A673 (cell line): ENCODE results near the gene BCL7A. TPM values are rescaled to one million over a fixed set of nuclear protein-coding genes. Genes with fewer than 3 reads are reported as not detected.

ENCODE experiments used
- BruUV-seq: library from RNA; stranded (reverse); fragments of 400-500 nt; replicated peaks from 2 replicates; lab custom pipeline; 2021; lab: Mats Ljungman, UMichigan
- CTCF ChIA-PET: fragments of 300-600 bp; sonication (Branson Sonifier 250); formaldehyde crosslinking; loops from one replicate; lab custom pipeline; 2022; ENCODE audit warnings: antibody characterized with exemption; lab: Charles Lee
- POLR2A ChIA-PET: fragments of 300-600 bp; sonication (Branson Sonifier 250); formaldehyde crosslinking; loops from one replicate; lab custom pipeline; 2022; ENCODE audit warnings: antibody characterized with exemption; ENCODE audit not compliant: low non-redundant PET; lab: Charles Lee
- DNase-seq: peaks from one replicate; pipeline ENCODE4 v3.0.0-alpha.2; 2015; ENCODE audit warnings: low spot score
- H3K27ac ChIP-seq: fragments of 200-600 bp; sonication (generic); 2 replicates; pipeline ENCODE4 v1.5.1; 2016; ENCODE audit warnings: mixed run types, low read depth, mild to moderate bottlenecking, mixed read lengths, antibody characterized with exemption, low read length; ENCODE audit not compliant: poor library complexity, severe bottlenecking
- H3K27me3 ChIP-seq: fragments of 200-600 bp; sonication (generic); replicated peaks from 2 replicates; pipeline ENCODE4 v1.6.1; 2017; ENCODE audit warnings: mixed run types, low read depth, mild to moderate bottlenecking, mixed read lengths, antibody characterized with exemption, low read length; ENCODE audit not compliant: insufficient read depth, poor library complexity
- H3K36me3 ChIP-seq: fragments of 200-600 bp; sonication (generic); 2 replicates; pipeline ENCODE4 v1.6.1; 2016; ENCODE audit warnings: mixed run types, mild to moderate bottlenecking, mixed read lengths, antibody characterized with exemption, low read length; ENCODE audit not compliant: insufficient read depth, poor library complexity, severe bottlenecking
- H3K4me1 ChIP-seq: fragments of 200-600 bp; sonication (generic); 2 replicates; pipeline ENCODE4 v1.6.1; 2017; ENCODE audit warnings: mixed run types, mild to moderate bottlenecking, mixed read lengths, antibody characterized with exemption, low read length; ENCODE audit not compliant: insufficient read depth, poor library complexity, severe bottlenecking
- H3K4me3 ChIP-seq: fragments of 200-600 bp; sonication (generic); 2 replicates; pipeline ENCODE4 v1.5.1; 2016; ENCODE audit warnings: low read depth, mixed run types, mild to moderate bottlenecking, mixed read lengths, low read length; ENCODE audit not compliant: poor library complexity, severe bottlenecking
- H3K9me3 ChIP-seq: fragments of 200-600 bp; sonication (generic); 2 replicates; pipeline ENCODE4 v1.6.1; 2016; ENCODE audit warnings: mixed run types, low read depth, mild to moderate bottlenecking, mixed read lengths, antibody characterized with exemption, low read length; ENCODE audit not compliant: poor library complexity, severe bottlenecking
- EZH2 ChIP-seq: fragments of 200-600 bp; sonication (generic); IDR thresholded peaks from 2 replicates; pipeline ENCODE4 v1.6.1; 2017; ENCODE audit warnings: borderline replicate concordance, low read depth, mild to moderate bottlenecking, mixed read lengths, antibody characterized with exemption, low read length; ENCODE audit not compliant: poor library complexity, severe bottlenecking
- intact Hi-C: fragments of 100-400 bp; cut with micrococcal nuclease; formaldehyde crosslinking; loops from one replicate; pipeline ENCODE4 v1.10.0; 2022; ENCODE audit not compliant: unreplicated experiment
- total RNA-seq: library from RNA; stranded (reverse); gene quantifications from 2 replicates; pipeline ENCODE4 v1.2.3, GENCODE V29; 2021
- TF ChIP-seq, protein P1 (sequence below): fragments of 300-800, 200-600 bp; sonication (generic); conservative IDR thresholded peaks from 2 replicates; pipeline ENCODE4 v1.5.1; 2017; ENCODE audit warnings: low read depth, mild to moderate bottlenecking, antibody characterized with exemption, low read length, moderate library complexity, mixed read lengths

BCL7A gene
- total RNA-seq, 1 experiment from 2014 or later, result 40.7 TPM

DNA sequence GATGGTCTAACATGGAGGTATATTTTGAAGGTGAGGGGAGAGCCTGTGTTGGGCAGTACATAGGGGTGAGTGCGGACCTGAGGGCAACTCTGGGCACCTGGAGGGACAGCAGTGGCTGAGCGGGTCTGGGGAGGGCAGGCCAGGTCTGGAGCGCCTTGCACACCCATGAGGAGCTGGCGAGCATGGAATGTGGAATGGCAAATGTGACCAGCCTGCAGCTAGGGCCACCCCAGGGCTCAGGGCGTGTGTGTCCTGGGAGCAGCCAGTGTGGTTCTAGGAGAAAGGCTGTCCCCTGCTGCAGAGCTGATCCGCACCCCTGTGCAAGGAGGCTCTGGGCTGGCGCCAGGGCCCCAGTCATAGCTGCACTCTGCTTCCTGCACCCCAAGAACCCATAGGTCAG, 24.5 kb downstream of the BCL7A start:
- TF ChIP-seq, protein P1, sequence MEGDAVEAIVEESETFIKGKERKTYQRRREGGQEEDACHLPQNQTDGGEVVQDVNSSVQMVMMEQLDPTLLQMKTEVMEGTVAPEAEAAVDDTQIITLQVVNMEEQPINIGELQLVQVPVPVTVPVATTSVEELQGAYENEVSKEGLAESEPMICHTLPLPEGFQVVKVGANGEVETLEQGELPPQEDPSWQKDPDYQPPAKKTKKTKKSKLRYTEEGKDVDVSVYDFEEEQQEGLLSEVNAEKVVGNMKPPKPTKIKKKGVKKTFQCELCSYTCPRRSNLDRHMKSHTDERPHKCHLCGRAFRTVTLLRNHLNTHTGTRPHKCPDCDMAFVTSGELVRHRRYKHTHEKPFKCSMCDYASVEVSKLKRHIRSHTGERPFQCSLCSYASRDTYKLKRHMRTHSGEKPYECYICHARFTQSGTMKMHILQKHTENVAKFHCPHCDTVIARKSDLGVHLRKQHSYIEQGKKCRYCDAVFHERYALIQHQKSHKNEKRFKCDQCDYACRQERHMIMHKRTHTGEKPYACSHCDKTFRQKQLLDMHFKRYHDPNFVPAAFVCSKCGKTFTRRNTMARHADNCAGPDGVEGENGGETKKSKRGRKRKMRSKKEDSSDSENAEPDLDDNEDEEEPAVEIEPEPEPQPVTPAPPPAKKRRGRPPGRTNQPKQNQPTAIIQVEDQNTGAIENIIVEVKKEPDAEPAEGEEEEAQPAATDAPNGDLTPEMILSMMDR, result no peak
- TF ChIP-seq EZH2, result no peak
- no peaks in the 10 kb centered on the region for H3K27me3 ChIP-seq
- BruUV-seq, result no TSS peak
- H3K36me3 ChIP-seq, result peaks cover 30% of the 10 kb centered on the region
- no peaks in the 10 kb centered on the region for H3K4me1 ChIP-seq
- POLR2A ChIA-PET, result no interaction called here
- CTCF ChIA-PET, result no interaction called here
- no peaks in the 10 kb centered on the region for H3K9me3 ChIP-seq
- intact Hi-C loops, result no loop called here
- H3K27ac ChIP-seq, result no peak overlapping the region
- H3K4me3 ChIP-seq, result no peak overlapping the region
- DNase-seq, result no peak

DNA sequence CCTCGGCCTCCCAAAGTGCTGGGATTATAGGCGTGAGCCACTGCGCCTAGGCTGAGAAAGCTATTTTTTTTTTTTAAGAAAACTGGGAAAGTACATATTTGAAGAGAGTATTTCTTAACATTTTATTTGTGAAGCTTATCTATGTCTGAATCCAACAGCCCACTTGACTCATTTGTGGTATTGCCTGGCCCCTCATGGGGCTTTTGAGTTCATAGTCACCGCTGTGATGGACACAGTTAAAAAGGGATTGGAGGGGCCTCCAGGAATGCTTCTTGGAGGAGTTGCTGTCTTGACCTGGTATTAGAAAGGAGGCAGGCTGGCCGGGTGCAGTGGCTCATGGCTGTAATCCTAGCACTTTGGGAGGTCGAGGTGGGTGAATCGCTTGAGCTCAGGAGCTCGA, 26.5 kb downstream of the BCL7A start:
- Histone ChIP-seq H3K9me3 (no peaks in the 10 kb centered on the region), H3K27ac (no peak overlapping the region), H3K36me3 (peaks cover 24% of the 10 kb centered on the region), H3K4me1 (no peaks in the 10 kb centered on the region), H3K27me3 (no peaks in the 10 kb centered on the region), H3K4me3 (no peak overlapping the region)
- ChIA-PET POLR2A (no interaction called here), CTCF (no interaction called here)
- intact Hi-C loops, result no loop called here
- TF ChIP-seq, protein P1, result no peak
- no peak for TF ChIP-seq EZH2
- no peak for DNase-seq
- BruUV-seq, result no TSS peak

DNA sequence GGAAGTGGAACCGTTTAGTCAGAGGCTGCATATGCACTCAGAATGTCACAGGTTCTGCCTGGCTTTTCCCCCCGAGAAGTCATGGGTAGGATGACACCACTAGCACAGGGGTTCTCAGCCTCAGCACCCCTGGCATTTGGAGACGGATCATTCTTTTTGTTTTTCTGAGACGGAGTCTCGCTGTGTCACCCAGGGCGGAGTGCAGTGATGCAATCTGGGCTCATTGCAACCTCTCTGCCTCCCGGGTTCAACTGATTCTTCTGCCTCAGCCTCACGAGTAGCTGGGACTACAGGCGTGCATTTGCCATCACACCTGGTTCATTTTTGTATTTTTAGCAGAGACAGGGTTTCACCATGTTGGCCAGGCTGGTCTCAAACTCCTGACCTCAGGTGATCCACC, 28.1 kb downstream of the BCL7A start:
- intact Hi-C loops, result loop anchor here (5.0 to 10.0 kb wide), 2 partner anchors 135 to 142 kb away; partner anchors contain the start of gene CFAP251
- no TSS peak for BruUV-seq
- Histone ChIP-seq H3K4me1 (no peaks in the 10 kb centered on the region), H3K27ac (no peak overlapping the region), H3K4me3 (no peak overlapping the region), H3K27me3 (no peaks in the 10 kb centered on the region), H3K36me3 (peaks cover 18% of the 10 kb centered on the region), H3K9me3 (no peaks in the 10 kb centered on the region)
- ChIA-PET POLR2A (no interaction called here), CTCF (no interaction called here)
- no peak for TF ChIP-seq EZH2
- TF ChIP-seq, protein P1, result no peak
- no peak for DNase-seq
